ENCODE measurements around the gene GALC.

GALC gene

GRCh38 chr14:87901652-87902051 is 91.3 kb downstream of the GALC start:
- DNase-seq = no peak
- Histone ChIP-seq H3K27ac (no peak overlapping the region), H3K27me3 (ENCODE audit: insufficient read depth, low read depth, severe bottlenecking) (no peaks in the 10 kb centered on the region), H3K36me3 (no peaks in the 10 kb centered on the region), H3K9me3 (ENCODE audit: severe bottlenecking) (no peaks in the 10 kb centered on the region), H3K4me3 (ENCODE audit: low read depth, low read length) (no peak overlapping the region)
- TF ChIP-seq, protein P1, sequence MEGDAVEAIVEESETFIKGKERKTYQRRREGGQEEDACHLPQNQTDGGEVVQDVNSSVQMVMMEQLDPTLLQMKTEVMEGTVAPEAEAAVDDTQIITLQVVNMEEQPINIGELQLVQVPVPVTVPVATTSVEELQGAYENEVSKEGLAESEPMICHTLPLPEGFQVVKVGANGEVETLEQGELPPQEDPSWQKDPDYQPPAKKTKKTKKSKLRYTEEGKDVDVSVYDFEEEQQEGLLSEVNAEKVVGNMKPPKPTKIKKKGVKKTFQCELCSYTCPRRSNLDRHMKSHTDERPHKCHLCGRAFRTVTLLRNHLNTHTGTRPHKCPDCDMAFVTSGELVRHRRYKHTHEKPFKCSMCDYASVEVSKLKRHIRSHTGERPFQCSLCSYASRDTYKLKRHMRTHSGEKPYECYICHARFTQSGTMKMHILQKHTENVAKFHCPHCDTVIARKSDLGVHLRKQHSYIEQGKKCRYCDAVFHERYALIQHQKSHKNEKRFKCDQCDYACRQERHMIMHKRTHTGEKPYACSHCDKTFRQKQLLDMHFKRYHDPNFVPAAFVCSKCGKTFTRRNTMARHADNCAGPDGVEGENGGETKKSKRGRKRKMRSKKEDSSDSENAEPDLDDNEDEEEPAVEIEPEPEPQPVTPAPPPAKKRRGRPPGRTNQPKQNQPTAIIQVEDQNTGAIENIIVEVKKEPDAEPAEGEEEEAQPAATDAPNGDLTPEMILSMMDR (IDR thresholded peaks at IDR 0.05; ENCODE audit: low read depth, low read length) = no peak

- TF ChIP-seq, protein P1 (IDR thresholded peaks at IDR 0.05; ENCODE audit: low read depth, low read length) = no peak
- Histone ChIP-seq H3K36me3 (no peaks in the 10 kb centered on the region), H3K27ac (no peak overlapping the region), H3K4me3 (ENCODE audit: low read depth, low read length) (no peak overlapping the region), H3K9me3 (ENCODE audit: severe bottlenecking) (no peaks in the 10 kb centered on the region), H3K27me3 (ENCODE audit: insufficient read depth, low read depth, severe bottlenecking) (no peaks in the 10 kb centered on the region)
- no peak for DNase-seq
Observed at GRCh38 chr14:87901236-87901635, 91.7 kb downstream of the GALC start.

GRCh38 chr14:87899228-87899627 is 93.8 kb downstream of the GALC start:
- H3K36me3 ChIP-seq = no peaks in the 10 kb centered on the region
- H3K27me3 ChIP-seq (ENCODE audit: insufficient read depth, low read depth, severe bottlenecking) = no peaks in the 10 kb centered on the region
- TF ChIP-seq, protein P1 (IDR thresholded peaks at IDR 0.05; ENCODE audit: low read depth, low read length) = no peak
- DNase-seq = no peak
- H3K27ac ChIP-seq = no peak overlapping the region
- no peaks in the 10 kb centered on the region for H3K9me3 ChIP-seq (ENCODE audit: severe bottlenecking)
- H3K4me3 ChIP-seq (ENCODE audit: low read depth, low read length) = no peak overlapping the region

DNA sequence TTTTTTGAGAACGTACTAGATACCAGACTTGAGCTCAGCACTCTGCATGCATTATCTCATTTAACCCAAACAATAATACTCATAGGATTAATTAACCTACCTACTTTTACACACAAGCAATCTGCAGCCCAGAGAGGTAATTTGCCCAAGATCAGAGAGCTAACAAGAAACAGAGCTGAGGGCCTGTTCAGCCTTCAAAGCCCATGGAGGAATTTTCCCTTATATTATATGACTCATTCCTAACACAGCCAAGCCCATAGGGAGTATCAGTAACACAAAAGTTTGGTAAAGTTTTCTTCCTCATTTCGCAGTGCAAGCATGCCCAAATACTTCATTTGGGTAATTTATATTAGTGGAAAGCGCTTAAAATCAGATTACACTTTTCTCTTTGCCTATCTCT is 94.7 kb downstream of the GALC start:
- Histone ChIP-seq H3K9me3 (ENCODE audit: severe bottlenecking) (no peaks in the 10 kb centered on the region), H3K27ac (no peak overlapping the region), H3K4me3 (ENCODE audit: low read depth, low read length) (no peak overlapping the region), H3K36me3 (no peaks in the 10 kb centered on the region), H3K27me3 (ENCODE audit: insufficient read depth, low read depth, severe bottlenecking) (no peaks in the 10 kb centered on the region)
- TF ChIP-seq, protein P1 (IDR thresholded peaks at IDR 0.05; ENCODE audit: low read depth, low read length) = no peak
- no peak for DNase-seq

GRCh38 chr14:87896393-87897380 is 96.3 kb downstream of the GALC start:
- Histone ChIP-seq H3K4me3 (ENCODE audit: low read depth, low read length) (no peak overlapping the region), H3K36me3 (no peaks in the 10 kb centered on the region), H3K27ac (no peak overlapping the region), H3K9me3 (ENCODE audit: severe bottlenecking) (no peaks in the 10 kb centered on the region), H3K27me3 (ENCODE audit: insufficient read depth, low read depth, severe bottlenecking) (no peaks in the 10 kb centered on the region)
- TF ChIP-seq, protein P1 (IDR thresholded peaks at IDR 0.05; ENCODE audit: low read depth, low read length) = 0 out of 2 replicates have a peak, but pooled peaks have one; percentile 22
- no peak for DNase-seq
